HG02970 (cell line): ENCODE data around the gene PITHD1.
A peak's percentile ranks its signal among the peaks of the same experiment; 100 is the strongest.
"Not testable (repeated sequence)": the region's sequence is repeated elsewhere in the genome, so short reads cannot be mapped to it uniquely, and the experiment has no call there.

Experiments
- ATAC-seq: cut with Tn5 transposase; IDR thresholded peaks from one replicate; pipeline ENCODE4 v1.9.1; 2021; ENCODE audit warnings: mild to moderate bottlenecking, moderate library complexity, moderate number of reproducible peaks; ENCODE audit not compliant: unreplicated experiment, low FRiP score

The PITHD1 gene

DNA sequence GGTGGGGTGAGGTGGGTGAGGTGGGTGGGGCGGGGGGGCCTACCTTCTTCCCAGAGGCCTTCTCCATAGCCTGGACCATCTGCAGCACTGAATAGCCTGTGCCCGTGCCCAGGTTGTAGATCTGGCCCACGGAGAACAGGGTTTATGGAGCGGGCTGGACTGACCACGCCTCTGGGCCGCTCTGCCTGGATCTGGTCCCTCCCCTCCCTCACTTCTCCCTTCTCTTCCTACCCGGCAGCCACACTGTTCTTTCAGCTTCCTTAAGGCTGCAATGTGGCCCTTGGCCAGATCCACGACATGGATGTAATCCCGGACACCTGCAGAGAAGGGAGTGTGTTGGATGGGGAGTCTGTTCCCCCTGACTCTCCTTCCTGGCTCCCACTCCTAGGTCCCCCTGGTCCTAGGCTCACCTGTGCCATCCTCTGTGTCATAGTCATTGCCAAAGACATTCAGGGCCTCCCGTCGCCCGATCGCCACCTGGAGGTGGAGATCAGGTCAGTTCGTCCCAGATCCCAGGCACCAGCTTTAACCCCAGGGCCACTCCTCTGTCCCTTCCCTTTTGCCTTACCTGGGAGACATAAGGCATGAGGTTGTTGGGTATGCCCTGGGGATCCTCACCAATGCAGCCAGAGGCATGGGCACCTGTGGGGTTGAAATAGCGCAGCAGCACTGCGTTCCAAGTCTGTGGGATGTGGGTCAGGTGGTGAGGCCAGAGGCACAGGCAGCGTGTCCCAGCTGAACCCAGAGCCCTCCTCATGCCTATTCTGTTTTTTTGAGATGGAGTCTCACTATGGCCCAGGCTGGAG is 18.5 kb downstream of the PITHD1 start:
- no peak for ATAC-seq

DNA sequence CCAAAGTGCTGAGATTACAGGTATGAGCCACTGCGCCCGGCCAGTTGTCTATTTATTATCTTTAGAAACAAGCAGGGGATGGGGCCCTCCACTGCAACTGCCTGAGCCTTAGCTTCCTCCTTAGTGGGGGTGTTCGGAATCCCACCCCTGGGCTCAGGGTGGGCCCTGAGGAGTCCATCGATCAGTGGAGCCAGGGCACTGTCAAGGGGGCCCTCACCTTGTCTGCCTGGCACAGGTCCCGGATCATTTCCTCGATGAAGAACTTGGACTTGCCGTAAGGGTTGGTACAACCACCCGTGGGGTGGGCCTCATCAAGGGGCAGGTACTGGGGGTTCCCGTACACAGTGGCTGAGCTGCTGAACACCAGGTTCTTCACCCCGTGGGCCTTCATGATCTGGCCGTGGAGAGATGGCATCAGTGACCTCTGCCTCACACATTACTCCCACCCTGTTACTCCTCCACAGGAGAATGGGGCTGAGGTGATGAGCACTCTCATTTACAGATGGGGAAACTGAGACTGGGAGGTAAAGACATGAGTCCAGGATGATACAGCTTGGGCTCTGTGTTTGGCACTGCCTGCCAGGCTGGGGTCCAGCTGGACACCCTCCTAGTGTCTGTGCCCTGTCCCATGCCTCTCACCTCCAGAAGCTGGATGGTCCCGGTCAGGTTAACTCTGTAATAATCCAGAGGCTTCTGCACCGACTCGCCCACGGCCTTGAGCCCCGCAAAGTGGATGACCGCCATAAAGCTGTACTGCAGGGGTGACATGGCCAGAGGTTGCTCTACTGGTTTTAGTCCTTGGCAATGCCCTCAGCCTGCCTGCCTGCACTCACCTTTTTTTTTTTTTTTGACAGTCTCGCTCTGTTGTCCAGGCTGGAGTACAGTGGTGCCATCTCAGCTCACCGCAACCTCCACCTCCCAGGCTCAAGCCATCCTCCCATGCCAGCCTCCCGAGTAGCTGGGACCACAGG is 19.5 kb downstream of the PITHD1 start:
- ATAC-seq = no peak

DNA sequence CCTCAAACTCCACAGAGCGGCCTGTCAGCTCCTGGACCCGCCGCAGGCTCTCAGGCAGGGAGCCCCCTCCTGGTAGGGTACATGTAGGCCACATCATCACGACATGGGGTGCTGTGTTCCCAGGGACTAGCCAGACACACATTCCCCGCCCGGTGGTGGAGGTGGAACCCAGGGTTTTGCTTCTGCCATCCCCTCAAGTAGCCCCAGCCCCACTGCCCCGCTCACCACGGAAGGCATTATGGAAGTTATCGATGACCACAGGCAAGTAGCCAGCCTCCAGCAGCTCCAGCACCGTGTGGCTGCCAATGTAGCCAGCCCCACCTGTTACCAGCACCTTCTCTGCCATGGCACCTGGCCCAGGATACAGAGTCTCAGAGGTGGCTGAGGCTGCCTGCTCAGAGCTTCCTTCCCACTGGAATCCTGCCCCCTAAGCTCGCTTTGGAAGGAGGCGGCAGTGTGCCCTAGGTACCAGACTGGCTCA is 20.5 kb downstream of the PITHD1 start:
- no peak for ATAC-seq

DNA sequence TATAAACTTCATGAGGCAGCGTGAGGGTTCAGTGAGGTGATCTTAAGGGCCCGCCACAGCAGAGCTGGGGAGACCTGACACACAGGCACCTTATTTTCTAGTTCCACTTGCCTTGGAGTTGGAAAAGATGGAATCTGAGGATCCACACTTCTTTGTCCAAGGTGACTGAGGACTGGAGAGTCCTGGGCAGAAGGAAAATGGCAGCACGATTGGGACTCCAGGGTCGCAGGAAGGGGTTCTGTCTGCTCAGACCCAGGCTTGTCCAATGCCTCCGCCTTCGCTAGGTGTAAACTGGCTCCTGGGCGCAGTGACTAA is 21.0 kb downstream of the PITHD1 start:
- ATAC-seq = no peak

DNA sequence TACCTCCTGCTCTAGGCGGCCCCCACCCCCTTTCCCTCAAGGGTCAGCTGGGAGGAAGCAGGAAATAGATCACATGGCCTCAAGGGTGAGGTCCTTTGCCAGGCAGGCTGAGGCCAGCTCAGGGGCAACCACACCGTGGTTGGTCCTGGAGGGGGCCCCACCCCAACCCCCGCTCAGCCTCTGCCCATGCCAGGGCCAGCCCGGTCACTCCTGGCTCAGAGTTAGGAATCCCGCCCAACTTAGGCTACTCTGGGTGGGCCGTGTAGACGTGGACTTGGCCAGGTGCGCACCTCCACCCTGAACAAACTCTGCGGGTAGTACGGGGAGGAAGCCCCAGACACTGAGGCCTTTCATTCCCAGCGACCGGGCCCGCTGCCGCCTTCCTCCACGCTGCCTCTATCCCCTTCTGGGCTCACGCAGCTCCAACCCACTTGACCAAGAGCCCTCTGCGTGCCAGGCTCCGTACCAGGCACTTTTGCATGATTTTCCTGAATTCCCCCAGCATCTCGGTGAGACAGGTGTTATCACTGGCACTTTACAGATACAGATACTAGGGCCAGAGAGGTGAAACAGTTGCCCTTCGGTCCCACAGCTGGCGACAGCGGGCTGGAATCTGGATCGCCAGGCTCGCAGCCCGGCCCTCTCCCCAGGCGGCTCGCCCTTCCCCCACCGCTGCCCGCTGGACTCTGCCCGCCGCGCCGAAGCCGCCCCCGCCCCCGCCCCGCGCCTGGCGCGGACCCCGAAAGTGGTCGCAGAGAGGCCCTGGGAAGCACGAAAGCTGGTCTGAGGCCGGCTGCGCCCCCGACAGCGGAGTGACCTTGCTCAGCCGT is 21.6 kb downstream of the PITHD1 start:
- ATAC-seq = no peak

DNA sequence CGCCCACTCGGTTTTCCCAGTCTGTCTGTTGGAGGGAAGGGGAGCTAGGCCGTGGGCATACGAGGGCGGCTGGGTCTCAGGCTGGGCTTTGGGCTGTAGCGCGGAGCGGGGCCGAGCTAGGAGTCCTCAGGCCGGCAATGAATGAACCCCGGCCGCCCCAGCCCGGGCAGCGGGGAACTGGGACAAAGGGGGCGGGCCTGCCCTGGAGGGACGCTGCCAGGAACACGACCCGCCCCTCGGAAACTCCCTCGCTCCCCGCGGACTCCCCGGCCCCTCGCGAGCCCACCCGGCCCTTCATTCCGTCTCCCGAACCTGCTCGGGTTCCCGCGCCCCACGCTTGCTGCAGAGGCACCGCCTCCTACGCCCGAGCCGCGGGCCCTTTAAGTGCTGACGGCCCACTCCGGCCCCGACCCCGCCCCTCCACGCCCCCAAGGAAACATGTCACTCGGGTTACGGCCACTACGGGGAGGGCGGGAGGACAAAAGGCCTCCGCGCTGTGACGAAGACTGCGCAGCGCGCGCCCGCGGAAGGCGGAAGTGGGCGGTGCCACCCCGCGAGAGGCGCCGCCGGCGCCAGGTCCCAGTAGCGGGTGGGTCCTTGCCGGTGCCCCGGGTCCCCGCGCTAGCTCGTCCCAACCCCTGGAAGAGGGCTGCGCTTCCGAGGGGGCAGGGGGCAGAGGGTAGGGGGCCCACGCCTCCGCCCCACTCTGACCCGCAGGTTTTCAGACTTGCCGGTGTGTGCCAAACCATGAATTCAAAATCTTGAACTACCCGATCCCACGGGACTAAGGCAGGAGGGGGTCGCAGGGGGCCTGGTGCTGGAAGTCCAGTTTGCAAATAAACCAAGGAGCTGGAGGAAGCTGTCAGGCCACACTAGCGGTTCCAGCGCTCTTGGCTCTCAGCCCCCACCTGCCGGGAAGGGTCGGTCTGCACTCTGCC is 22.5 kb downstream of the PITHD1 start, which contains the start of gene GALE:
Gene GALE (minus strand): TSS at position 355 of the 938 bp plus-strand sequence. CDS start 1,747 bp downstream, outside the sequence.
- ATAC-seq = peak; percentile 75

DNA sequence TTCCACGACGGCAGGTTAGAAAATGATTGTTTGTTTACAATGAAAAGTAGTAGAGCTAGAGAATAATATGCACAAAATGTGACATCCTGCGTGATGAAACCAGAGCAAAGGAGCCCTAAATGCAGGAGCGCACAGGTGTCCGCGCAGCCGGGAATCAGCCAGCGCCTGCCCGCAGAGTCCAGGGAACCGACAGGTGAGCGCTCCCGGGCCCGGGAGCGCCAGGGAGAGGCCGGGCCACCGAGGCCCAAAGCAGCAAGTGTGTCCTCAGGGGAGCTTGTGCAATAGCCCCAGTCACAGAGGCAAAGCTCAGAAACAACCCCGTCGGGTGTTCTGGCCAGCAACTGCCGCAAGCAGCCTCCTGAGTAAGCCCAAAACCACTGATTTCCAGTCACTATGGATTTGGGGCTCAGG is 23.1 kb downstream of the PITHD1 start:
- ATAC-seq = no peak

DNA sequence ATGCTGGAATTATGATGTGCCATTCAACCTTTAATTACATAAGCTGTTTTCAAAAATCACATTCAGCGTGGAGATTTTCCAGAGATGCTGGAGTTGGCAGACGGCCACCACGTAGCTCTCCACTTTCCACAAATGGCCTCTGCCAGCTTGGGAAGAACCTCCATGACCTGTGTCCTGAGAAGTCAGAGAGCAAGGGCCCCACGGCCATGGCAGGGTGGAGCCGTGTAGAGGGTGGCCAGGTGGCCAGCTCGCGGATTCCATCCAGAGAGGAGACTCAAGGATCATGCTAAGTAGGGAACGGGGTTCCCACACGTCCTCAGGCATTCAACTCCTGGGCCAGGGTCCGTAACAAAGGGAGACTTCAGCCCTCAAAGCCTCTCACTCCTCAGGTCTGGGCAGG is 23.7 kb downstream of the PITHD1 start:
- ATAC-seq = no peak

DNA sequence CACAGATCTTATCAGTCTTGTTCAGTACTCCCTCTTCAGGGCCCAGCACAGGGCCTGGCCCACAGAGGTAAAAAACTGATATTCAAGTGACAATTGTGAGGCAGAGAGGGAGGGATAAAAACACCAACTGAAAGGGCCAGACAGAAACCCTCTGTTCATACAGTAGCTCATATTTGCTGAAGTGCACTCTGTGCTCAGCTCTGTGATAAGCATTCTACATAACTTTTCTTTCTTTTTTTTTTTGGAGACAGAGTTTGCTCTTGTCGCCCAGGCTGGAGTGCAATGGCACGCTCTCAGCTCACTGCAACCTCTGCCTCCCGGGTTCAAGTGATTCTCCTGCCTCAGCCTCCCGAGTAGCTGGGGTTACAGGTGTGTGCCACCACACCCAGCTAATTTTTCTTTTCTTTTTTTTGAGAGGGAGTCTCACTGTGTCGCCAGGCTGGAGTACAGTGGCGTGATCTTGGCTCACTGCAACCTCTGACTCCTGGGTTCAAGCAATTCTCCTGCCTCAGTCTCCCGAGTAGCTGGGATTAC is 24.7 kb downstream of the PITHD1 start:
- ATAC-seq = not testable (repeated sequence)

DNA sequence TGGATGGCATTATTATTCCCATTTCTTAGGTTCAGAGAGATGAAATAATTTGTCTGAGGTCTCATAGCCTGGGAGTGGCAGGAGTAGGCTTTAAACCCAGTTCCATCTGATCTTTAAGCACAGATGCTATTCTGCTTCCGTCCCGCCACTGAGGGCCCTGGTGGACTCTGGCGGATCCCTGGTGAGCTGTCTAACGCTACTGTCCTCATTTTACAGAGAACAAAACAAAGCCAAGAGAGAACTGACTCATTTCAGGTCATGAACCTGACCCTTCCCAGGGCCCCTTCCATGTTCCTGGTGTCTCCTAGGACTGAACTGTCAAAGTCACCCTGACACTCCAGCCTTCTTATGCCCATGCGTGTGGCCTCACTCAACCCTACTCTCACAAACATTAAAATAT is 25.5 kb downstream of the PITHD1 start:
- ATAC-seq = no peak

DNA sequence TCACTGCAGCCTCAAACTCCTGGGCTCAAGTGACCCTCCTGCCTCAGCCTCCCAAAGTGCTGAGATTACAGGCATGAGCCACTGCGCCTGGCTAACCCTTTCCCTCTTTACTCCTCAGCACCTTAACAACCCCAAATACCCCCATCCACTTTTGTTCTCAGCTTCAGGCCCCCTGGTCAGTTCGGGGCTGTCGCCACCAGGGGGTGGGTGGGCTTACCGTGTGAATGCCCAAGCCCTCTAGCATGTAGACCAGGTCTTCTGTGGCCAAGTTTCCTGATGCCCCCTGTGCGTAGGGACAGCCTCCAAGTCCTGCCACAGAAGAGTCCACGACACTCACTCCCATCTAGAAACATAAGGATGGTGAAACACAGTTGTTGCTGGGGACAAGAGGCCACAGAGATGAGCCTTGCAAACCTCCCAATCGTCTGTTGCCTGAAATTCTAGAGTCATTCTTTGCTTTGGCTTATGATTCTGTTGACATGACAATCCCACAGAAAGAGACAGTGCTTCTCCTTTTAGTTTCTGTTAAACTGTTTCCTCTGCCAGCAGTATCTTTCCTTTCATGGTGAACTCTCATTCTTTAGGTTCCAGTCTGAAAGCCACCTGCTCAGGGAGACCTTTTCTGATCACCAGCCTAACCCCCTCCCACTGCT is 26.1 kb downstream of the PITHD1 start:
- no peak for ATAC-seq

DNA sequence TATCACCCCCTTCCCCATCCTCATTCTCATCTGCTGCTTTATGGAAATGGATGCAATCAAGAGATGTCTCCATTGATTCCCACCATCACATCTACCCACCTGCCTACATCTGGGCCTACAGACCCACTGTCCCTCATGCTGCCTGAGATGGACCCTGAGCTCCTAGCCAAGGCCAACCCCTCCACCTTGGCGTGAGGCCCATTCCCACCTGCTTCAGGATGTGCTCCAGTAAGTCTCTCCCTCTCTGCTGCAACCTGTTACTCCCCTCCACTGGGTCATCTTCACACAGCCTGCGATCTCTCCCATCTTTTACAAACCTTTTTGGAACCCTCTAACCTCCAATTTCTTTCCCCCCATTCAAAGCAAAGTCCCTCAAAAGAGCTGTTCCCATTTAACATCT is 26.8 kb downstream of the PITHD1 start:
- no peak for ATAC-seq

DNA sequence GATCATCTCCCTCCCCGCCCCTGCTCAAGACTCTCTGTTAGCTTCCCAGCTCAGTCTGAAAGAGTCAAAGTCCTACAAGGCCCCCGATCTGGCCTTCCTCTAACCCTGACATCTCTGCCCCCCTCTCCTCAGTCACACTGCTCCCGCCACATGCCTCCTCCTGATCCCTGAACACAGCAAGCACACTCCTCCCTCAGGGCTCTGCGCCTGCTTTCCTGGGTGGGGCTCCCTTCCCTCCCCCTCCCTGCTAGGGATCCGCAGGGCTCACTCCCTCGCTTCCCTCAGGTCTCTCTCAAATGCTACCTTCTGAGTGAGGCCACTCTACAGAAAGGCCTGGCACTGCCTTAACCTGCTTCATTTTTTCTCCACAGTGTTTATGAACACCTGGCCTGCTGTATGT is 28.1 kb downstream of the PITHD1 start:
- ATAC-seq = no peak

DNA sequence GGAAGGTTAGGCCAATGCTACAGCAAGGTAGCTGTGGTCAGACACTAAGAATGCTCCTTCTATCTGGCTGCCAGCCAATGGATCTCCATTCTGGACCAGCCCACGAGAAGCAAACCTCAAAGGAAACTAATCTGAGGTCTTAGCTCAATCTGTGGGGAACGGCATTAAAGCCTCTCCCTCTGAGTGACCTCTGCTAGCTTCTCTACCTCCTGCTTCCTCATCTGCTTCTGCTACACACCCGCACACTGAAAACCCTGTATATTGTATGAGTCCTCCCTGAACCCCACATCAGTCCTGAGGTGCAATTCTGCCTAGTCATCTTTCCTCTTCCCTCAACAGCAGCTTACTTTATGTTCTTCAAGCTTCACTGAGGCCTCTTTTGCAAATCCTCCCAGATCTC is 29.2 kb downstream of the PITHD1 start:
- no peak for ATAC-seq

DNA sequence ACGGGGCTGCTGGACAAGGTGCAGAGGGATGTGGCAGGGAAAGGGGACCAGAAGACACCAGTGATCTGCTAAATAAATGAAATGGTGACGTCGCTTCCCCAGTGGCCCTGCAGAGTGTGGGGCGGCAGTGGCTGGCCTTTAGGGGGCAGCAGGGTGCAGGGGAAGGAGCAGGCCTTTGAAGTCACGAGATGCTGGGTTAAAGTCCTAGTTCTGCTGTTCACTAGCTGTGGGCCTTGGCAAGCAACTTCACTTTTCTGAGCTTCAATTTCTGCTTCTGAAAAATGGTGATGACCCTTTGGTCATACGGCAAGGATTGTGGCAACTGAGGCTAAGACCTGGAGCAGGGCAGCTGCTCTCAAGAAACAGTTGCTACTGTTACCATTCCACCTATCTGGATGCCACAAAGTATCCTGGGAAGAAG is 31.5 kb downstream of the PITHD1 start:
- ATAC-seq = no peak

DNA sequence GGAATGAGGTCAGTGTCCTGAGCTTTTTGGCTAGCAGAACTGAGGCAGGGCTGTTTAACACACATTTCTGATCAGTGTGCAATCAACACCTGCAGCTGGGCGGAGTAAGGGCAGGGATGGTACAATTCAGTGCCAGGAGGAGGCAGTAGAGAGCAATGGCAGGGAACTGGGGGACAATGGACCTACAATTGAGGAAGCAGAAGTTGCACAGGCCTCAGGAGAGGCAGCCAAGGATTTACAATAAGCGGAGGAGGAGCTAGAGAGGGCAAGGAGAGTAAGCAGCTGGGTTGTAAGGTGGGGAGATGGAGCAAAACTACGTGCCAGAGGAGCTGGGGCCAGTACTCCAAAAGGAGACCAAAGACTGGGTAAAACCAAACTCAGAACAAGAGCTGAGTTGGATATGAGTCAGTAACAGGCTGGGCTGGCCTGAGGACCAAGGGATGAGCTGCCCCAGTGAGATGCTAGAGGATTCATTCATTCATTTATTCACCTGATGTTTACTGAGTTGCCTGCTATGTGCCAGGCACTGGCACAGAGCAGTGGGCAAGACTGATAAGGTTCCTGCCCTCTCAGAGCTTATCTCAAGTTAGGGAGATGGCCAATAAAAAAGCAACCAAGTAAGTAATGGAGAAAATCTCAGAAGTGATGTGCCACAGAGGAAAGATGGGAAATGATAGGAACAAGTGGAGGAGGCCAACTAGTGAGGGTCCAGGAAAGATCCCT is 32.8 kb downstream of the PITHD1 start:
- peak; percentile 54 for ATAC-seq

DNA sequence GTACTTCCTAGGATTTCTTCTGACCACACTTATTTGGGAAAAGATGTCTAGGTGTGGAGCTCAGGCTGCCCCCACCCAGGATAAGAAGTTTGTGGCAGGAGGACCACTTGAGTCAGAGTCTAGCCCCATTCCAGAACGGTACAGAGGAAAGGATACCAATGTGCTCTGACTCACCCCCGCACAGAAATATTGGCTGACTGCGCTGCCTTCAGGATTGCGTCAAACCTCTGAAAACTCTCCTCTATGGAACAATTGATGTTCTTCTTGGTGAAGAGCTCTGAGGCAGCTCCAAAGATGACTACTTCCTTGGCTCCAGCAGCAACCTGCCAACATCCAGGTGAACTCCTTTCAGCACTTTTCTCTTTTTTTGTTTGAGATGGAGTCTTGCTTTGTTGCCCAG is 35.8 kb downstream of the PITHD1 start:
- no peak for ATAC-seq

DNA sequence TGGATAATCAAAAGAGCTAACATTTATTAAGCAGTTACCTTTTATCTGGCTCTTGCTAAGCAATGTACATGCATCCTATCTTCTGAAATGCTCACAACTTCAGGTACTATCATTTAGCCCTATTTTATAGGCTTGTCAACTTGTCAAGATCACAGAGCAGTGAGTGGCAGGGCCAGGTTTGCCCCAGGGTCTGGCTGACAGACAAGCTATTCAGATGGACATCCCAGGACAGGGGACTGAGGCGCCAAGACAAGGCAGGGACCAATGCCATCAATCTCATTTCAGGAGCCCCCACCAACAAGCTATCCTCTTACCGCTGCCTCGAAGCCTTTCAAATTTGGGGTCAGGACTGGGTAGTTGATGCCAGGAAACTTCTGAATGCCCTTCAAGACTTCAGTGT is 38.1 kb downstream of the PITHD1 start:
- no peak for ATAC-seq
